ENCODE data around the gene COL15A1. TPM values are rescaled to one million over a fixed set of nuclear protein-coding genes. Genes with fewer than 3 reads are reported as not detected.
A peak's percentile ranks its signal among the peaks of the same experiment; 100 is the strongest.
"Not testable (repeated sequence)": the region's sequence is repeated elsewhere in the genome, so short reads cannot be mapped to it uniquely, and the experiment has no call there.

The COL15A1 gene
- total RNA-seq, 2 experiments from 2014 or later = 0.20 to 0.42 TPM

DNA sequence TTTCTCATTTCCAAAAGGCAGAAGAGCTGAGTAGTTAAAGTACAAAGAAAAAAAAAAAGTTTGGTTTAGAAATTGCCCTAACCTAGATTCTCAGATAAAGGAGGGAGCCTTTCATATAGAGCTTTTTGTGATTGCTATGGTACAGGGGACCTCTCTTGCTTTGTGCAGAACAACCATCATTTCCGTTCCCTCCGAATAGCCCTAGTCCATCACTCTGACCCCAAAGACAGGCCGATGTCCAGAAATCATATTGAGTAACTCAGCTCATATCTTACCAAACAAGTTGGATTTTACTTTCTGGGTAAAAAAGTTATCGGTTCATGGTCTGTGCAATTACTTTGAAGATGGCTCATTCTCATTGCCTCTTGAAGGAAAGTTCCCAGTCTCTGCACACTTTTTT, 36.7 kb upstream of the COL15A1 start:
- H3K4me1 Mint-ChIP-seq = no peaks in the 10 kb centered on the region
- H3K4me3 Mint-ChIP-seq = no peak overlapping the region
- POLR2A ChIA-PET = no interaction called here

DNA sequence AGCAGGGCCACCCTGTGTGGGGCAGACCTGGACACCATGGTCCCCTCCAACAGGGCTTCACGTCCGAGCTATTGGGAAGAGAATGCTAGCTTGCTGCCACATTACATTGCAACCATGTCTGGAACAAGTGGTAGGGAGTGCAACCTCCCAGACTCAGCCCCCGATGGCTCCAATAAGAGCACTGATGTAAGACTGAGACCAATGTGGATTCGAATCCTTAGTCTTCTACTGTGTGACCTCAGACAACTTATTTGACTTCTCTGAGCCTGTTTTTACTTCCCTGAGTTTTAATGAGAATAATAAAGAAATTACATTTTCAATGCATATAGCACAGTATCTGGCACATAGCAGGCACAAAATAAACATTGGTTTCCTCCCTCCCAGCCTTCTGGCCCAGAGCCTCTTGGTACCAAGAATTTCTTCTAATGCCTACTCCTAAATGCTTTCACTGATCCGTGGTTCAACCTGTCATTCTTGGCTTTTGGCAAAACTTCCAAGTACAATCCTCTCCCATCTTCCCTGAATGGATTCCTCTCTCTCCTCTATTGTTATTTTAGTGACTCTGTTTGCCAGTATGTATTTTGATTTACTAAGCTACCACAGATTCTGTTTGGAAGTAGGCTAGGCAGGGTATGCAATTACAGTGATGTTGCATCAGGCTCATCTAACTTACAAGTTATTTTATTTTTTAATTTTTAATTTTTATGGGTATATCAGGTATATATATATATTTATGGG, 34.6 kb upstream of the COL15A1 start:
- H3K9me3 Mint-ChIP-seq = no peaks in the 10 kb centered on the region
- ATAC-seq (ENCODE audit: low read depth) (no peak), DNase-seq (no peak)
- H3K27me3 Mint-ChIP-seq = peaks cover 7% of the 10 kb centered on the region
- H3K27ac Mint-ChIP-seq = no peak overlapping the region
- H3K4me1 Mint-ChIP-seq = no peaks in the 10 kb centered on the region
- no peaks in the 10 kb centered on the region for H3K36me3 Mint-ChIP-seq
- no peak overlapping the region for H3K4me3 Mint-ChIP-seq
- POLR2A ChIA-PET = no interaction called here

More for the DNA sequence above, 36.7 kb upstream of the COL15A1 start:
- Mint-ChIP-seq H3K9me3 (no peaks in the 10 kb centered on the region), H3K27me3 (peaks cover 9% of the 10 kb centered on the region), H3K36me3 (no peaks in the 10 kb centered on the region), H3K27ac (no peak overlapping the region)
- DNase-seq = no peak
- ATAC-seq (ENCODE audit: low read depth) = no peak

DNA sequence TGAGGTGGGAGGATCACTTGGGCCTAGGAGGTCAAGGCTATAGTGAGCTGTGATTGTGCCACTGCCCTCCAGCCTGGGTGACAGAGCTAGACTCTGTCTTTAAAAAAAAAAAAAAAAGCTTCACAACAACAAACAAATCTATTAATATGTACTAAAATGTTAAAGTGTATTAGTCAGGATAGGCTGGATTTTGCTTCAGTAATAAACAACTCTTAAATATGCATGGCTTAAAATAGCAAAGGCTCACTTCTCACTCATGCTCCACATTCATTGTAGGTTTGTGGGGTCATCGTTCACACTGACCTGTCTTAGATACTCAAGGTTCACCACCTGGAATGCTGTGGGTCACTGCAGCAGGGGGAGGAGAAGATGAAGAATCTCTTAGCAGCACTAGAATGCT, 33.8 kb upstream of the COL15A1 start:
- no peak overlapping the region for H3K27ac Mint-ChIP-seq
- H3K4me1 Mint-ChIP-seq = no peaks in the 10 kb centered on the region
- no peak for ATAC-seq (ENCODE audit: low read depth)
- no peak for DNase-seq
- H3K27me3 Mint-ChIP-seq = peaks cover 9% of the 10 kb centered on the region
- POLR2A ChIA-PET = no interaction called here
- no peaks in the 10 kb centered on the region for H3K36me3 Mint-ChIP-seq
- no peaks in the 10 kb centered on the region for H3K9me3 Mint-ChIP-seq
- no peak overlapping the region for H3K4me3 Mint-ChIP-seq

DNA sequence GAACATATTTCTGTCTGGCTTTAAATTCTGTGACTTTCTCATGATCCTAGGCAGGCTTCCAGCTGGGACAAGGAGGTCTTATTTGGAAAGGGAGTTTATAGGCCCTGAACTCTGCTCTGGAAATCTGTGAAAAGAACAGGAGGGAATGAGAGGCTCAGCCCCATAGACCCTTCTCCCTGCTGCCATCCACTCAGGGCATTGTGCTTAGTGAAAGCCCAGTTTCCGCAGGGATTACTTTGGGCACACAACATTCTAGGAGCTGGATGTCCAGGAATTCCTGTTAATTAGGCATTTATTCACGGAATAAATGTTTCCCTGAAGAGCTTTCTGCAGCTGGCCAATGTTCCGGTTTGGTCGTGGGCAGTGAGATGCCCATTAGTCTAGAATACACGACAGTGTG, 32.7 kb upstream of the COL15A1 start:
- Mint-ChIP-seq H3K4me1 (no peaks in the 10 kb centered on the region), H3K4me3 (no peak overlapping the region), H3K27me3 (peaks cover 9% of the 10 kb centered on the region), H3K27ac (no peak overlapping the region), H3K9me3 (no peaks in the 10 kb centered on the region), H3K36me3 (no peaks in the 10 kb centered on the region)
- POLR2A ChIA-PET = no interaction called here
- DNase-seq (no peak), ATAC-seq (ENCODE audit: low read depth) (no peak)

DNA sequence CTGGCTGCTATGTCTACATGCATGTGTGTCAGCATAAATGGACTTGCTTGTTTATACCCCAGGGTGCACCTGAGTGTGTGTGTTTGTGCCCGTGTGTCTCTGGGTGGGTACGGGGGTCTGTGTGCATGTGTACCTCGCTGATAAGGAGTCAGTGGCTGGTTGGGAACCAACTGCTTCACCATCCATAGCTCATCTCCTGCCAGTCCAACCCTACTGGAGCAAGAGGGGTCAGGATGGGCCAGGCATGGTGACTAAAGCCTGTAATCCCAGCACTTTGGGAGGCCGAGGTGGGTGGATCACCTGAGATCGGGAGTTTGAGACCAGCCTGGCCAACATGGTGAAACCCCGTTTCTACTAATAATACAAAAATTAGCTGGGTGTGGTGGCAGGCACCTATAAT, 32.0 kb upstream of the COL15A1 start:
- ATAC-seq (ENCODE audit: low read depth); H3K9me3 Mint-ChIP-seq; DNase-seq; H3K4me1 Mint-ChIP-seq; H3K27me3 Mint-ChIP-seq; H3K36me3 Mint-ChIP-seq; H3K4me3 Mint-ChIP-seq; H3K27ac Mint-ChIP-seq; POLR2A ChIA-PET: not testable (repeated sequence)

DNA sequence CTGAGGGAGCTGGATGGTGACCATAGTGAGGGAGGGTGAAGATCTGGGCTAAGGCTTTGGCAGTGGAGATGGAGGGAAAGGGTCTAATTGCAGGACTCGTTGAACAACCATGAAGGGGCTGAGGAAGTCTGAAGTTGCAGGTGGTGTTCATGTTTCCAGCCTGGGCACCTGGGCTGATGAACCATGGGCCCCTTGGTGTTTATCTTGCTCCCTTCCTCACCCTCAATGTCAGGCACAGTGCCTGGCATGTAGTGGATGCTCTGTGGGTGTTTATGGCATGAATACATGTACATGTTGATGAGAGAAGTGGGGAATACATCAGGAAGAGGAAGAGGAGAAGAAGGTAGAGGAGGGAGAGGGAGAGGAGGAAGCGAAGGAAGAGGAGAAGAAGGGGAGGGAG, 31.3 kb upstream of the COL15A1 start:
- POLR2A ChIA-PET = no interaction called here
- Mint-ChIP-seq H3K36me3 (no peaks in the 10 kb centered on the region), H3K4me3 (no peak overlapping the region), H3K9me3 (no peaks in the 10 kb centered on the region), H3K4me1 (peaks cover 1% of the 10 kb centered on the region), H3K27ac (no peak overlapping the region), H3K27me3 (peaks cover 4% of the 10 kb centered on the region)
- ATAC-seq (ENCODE audit: low read depth) (no peak), DNase-seq (no peak)

DNA sequence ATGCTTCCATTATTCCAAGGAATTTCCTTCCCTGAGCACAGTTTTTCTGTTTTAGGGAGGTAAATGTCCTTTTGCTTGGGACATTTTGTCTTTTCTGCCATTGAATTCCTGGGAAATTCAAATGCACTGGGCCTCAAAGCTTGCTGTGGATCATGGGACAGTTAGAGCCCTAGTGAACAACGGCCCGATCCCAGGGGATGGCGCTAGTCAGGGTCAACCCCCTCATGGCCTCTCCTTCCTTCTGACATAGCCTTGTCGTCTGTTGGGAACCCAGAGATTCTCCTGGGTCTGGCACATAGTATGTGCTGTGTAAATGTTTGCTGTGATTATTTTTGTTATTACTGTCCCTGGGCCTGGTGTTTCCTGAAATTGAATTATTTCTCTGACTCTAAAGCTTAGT, 30.7 kb upstream of the COL15A1 start:
- DNase-seq = no peak
- Mint-ChIP-seq H3K27ac (no peak overlapping the region), H3K4me1 (peaks cover 1% of the 10 kb centered on the region), H3K27me3 (peaks cover 4% of the 10 kb centered on the region), H3K36me3 (no peaks in the 10 kb centered on the region), H3K4me3 (no peak overlapping the region), H3K9me3 (no peaks in the 10 kb centered on the region)
- POLR2A ChIA-PET = no interaction called here
- no peak for ATAC-seq (ENCODE audit: low read depth)

DNA sequence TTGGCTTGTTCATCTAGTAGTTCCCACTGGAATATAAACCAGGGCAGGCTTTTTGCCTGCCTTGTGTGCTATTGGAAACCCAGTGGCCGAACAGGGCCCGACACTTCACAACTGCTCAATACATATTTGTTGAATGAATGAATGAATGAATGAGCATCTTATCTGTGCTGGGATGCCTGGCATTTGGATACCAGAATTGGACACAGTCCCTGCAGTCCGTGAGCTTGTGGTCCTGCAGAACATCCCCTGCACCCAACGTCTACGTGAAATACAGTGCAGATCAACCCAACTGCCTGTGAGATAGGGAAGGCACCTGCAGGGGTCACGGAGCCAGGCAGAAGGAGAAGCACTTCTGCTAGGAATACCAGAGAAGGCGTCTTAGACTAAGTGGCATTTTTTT, 30.0 kb upstream of the COL15A1 start:
- Mint-ChIP-seq H3K9me3 (no peaks in the 10 kb centered on the region), H3K27me3 (peaks cover 4% of the 10 kb centered on the region), H3K36me3 (no peaks in the 10 kb centered on the region), H3K4me1 (peaks cover 1% of the 10 kb centered on the region), H3K4me3 (no peak overlapping the region), H3K27ac (no peak overlapping the region)
- ATAC-seq (ENCODE audit: low read depth) (no peak), DNase-seq (no peak)
- POLR2A ChIA-PET = no interaction called here

DNA sequence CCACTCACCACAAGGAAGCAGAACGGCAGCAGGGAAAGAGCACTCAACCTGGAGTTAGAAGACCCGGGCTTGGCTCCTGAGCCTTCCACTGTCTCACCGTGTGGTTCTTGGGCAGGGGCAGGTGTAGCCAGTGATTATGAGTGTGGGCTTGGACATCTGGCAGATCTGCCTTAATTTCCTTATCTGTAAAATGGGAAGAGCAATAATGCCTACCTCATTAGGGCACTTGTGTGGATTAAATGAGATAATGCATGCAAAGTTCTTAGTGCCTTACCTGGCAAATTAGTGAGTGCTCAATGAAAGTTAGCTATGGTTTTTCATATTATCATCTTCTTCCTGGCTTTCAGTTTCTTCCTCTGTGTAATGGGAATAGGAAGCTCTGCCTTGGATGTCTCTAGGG, 28.1 kb upstream of the COL15A1 start:
- peaks cover 1% of the 10 kb centered on the region for H3K4me1 Mint-ChIP-seq
- H3K9me3 Mint-ChIP-seq = no peaks in the 10 kb centered on the region
- no peak overlapping the region for H3K27ac Mint-ChIP-seq
- ATAC-seq (ENCODE audit: low read depth) (no peak), DNase-seq (no peak)
- H3K4me3 Mint-ChIP-seq = no peak overlapping the region
- H3K36me3 Mint-ChIP-seq = no peaks in the 10 kb centered on the region
- POLR2A ChIA-PET = no interaction called here
- H3K27me3 Mint-ChIP-seq = peaks cover 8% of the 10 kb centered on the region

DNA sequence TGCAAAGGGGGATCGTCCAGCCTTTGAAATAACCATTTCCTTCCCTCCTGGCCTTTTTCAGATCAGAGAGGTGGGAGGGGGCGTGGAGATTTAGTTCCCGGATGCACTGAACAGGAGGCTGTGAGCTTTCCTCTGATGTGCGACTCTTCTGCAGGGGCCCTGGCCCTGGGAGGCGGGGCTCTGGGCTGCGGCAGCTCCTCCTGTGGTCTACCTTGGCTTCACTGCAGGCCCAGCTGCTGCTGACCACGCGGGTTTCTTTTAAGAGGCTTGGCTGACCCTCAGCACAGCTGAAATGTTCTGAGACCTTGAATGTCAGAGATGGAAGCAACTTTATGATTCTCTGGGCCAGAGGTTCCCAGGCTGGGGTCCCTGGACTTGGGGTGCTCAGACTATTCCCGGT, 27.0 kb upstream of the COL15A1 start:
- Mint-ChIP-seq H3K36me3 (no peaks in the 10 kb centered on the region), H3K4me1 (peaks cover 1% of the 10 kb centered on the region), H3K4me3 (no peak overlapping the region), H3K9me3 (no peaks in the 10 kb centered on the region), H3K27me3 (peaks cover 10% of the 10 kb centered on the region), H3K27ac (no peak overlapping the region)
- ATAC-seq (ENCODE audit: low read depth) (no peak), DNase-seq (no peak)
- POLR2A ChIA-PET = no interaction called here

DNA sequence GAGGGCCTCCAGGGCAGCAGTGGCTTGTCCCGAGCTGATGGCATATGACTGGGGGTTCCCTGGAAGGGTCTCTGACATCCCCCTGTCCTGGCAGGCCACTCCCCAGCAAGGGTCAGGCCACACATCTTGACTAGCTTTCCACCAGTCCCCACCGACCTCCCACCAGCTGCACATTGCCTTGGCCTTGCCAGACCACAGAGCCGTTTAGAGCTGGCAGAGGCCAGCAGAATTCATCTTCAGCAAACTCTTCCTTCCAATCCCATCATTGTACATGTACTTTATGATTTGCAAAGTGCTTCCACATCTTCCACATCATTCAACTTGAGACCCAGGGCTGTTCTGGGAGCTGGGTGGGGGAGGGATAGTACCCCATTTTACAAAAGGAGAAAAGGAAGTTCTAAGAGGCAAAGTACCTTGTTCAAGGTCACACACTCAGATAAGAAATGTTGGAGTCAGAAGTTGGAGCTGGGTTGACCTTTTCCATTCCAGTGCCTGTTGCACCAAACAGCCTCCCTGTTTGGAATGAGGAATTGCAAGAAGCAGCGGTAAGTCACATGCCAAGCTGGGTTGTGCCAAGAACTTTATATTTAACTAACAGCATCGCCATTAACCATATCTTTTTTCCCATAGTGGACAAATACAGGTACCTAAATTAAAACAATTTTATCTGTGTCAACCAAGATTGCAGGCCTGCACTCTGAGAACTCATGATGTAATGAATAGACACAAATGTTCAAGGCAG, 25.8 kb upstream of the COL15A1 start:
- peaks cover 12% of the 10 kb centered on the region for H3K27me3 Mint-ChIP-seq
- no peak for ATAC-seq (ENCODE audit: low read depth)
- POLR2A ChIA-PET = no interaction called here

DNA sequence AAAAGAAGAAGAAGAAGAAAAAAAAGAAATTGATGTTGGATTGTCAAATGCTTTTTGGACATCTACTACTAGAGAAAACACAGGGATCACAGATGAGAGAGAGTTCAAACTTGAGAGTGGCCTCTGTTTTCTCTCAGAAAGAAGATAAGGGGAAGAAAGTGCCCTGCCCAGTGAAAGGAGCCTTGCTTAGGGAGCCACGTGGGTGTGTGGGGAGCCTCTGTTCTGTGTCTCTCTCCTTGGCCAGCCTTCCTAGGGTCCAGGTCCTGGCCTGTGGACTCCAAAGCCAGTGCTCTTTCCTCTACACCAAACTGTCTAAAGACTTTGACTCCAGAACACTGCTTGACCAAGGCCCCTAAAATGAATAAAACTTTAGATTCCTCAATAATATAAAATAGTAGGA, 22.0 kb upstream of the COL15A1 start:
- peaks cover 7% of the 10 kb centered on the region for H3K4me1 Mint-ChIP-seq
- no peaks in the 10 kb centered on the region for H3K9me3 Mint-ChIP-seq
- DNase-seq (no peak), ATAC-seq (ENCODE audit: low read depth) (no peak)
- no peak overlapping the region for H3K4me3 Mint-ChIP-seq
- H3K36me3 Mint-ChIP-seq = no peaks in the 10 kb centered on the region
- POLR2A ChIA-PET = no interaction called here
- no peak overlapping the region for H3K27ac Mint-ChIP-seq
- H3K27me3 Mint-ChIP-seq = peaks cover 14% of the 10 kb centered on the region

More for the DNA sequence above, 25.8 kb upstream of the COL15A1 start:
- Mint-ChIP-seq H3K4me3 (no peak overlapping the region), H3K9me3 (no peaks in the 10 kb centered on the region), H3K27ac (no peak overlapping the region), H3K36me3 (no peaks in the 10 kb centered on the region), H3K4me1 (peaks cover 3% of the 10 kb centered on the region)
- DNase-seq = no peak

DNA sequence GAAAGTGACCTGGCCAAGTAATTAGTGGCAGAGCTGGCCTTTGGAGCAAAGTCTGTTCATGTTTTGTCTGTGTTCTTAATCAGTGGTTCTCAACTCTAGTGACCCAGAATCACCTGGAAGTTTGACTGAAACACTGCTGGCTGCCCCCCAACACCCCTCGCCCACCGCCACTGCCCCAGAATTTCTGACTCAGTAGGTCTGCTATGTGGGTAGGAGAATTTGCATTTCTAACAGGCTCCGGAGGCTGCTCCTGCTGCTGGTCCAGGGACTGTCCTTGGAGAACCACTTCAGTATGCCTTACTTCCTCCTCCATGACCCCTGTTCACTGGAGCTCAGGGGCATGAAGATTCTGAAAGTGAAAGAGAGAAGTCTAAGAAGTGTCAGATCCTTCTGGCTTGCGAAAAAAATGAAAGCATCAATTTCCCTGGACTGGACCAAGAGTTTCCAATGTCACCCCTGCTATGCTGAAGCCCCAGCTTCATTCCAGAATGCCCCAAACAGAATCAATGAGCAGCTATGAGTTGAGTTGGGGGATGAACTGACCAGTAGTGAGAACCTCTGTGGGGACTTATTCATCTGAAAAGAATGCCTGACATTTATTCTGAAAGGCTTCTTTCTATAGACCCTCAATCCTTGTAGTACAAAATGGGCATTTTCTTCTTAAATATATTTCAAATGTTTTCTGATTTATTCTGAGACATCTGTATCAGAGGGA, 20.8 kb upstream of the COL15A1 start:
- H3K27me3 Mint-ChIP-seq = peaks cover 17% of the 10 kb centered on the region

More for the DNA sequence above, 20.8 kb upstream of the COL15A1 start:
- POLR2A ChIA-PET = no interaction called here
- no peak for DNase-seq
- H3K9me3 Mint-ChIP-seq = no peaks in the 10 kb centered on the region
- peaks cover 7% of the 10 kb centered on the region for H3K4me1 Mint-ChIP-seq
- no peak for ATAC-seq (ENCODE audit: low read depth)
- H3K27ac Mint-ChIP-seq = no peak overlapping the region
- H3K36me3 Mint-ChIP-seq = no peaks in the 10 kb centered on the region
- peak overlapping the region; percentile 9 for H3K4me3 Mint-ChIP-seq

All from activated naive CD8-positive, alpha-beta T cell treated with anti-CD3 and anti-CD28 coated beads, Interleukin-2, amount 10 ng/mL, durations not matched to agents 7 days and 5 days (primary cell).